B cell (primary cell): ENCODE measurements around the gene FTSJ3. TPM values are rescaled to one million over a fixed set of nuclear protein-coding genes. Genes with fewer than 3 reads are reported as not detected.

Experiments
- ATAC-seq: fragments of 200-7000 bp; cut with Tn5 transposase; one replicate; pipeline ENCODE4 v1.10.0; 2021; ENCODE audit warnings: low read depth, mild to moderate bottlenecking, moderate number of reproducible peaks, moderate library complexity
- CTCF ChIA-PET: fragments of 350-600 bp; sonication (Branson Sonifier 250); formaldehyde crosslinking; loops from one replicate; lab custom pipeline; 2021; ENCODE audit warnings: antibody characterized with exemption, inconsistent platforms; lab: Charles Lee
- POLR2A ChIA-PET: fragments of 350-600 bp; sonication (Branson Sonifier 250); formaldehyde crosslinking; loops from one replicate; lab custom pipeline; 2021; ENCODE audit warnings: antibody characterized with exemption; lab: Charles Lee
- DNase-seq: peaks from one replicate; pipeline ENCODE4 v3.0.0; 2013
- H2AFZ ChIP-seq: 2 replicates; pipeline ENCODE4 v1.6.1; 2012; ENCODE audit warnings: mild to moderate bottlenecking, low read depth, low read length; ENCODE audit not compliant: insufficient read depth, poor library complexity, severe bottlenecking
- H3K27ac ChIP-seq, 2 donors: 1 replicate in 1 of 2; 2 replicates in 1 of 2; pipeline ENCODE4 v1.5.1; 2012 to 2013; ENCODE audit warnings: low read length in 2 of 2, mild to moderate bottlenecking in 2 of 2, moderate library complexity in 1 of 2
- H3K27me3 ChIP-seq, 4 experiments: fragments of 200-600 bp in 1 of 4; sonication (generic) in 1 of 4; replicated peaks in 1 of 4; 1 replicate in 2 of 4; 2 replicates in 2 of 4; pipeline versions ENCODE4 v1.6.1 to v1.7.0; 2013 to 2016; ENCODE audit warnings: low read length in 3 of 4, mild to moderate bottlenecking in 2 of 4, mixed read lengths in 1 of 4, moderate library complexity in 1 of 4; ENCODE audit not compliant: insufficient read depth in 4 of 4, control insufficient read depth in 3 of 4; ENCODE audit errors: control extremely low read depth in 1 of 4
- H3K36me3 ChIP-seq, 2 experiments: replicated peaks in 1 of 2; 1 replicate in 1 of 2; 2 replicates in 1 of 2; pipeline versions ENCODE4 v1.6.1 to v1.7.1; 2013; ENCODE audit warnings: low read length in 1 of 2; ENCODE audit not compliant: insufficient read depth in 2 of 2, control insufficient read depth in 1 of 2; ENCODE audit errors: control extremely low read depth in 1 of 2, extremely low read depth in 1 of 2
- H3K4me1 ChIP-seq, 2 donors: fragments of 200-600 bp in 1 of 2; sonication (generic) in 1 of 2; 1 replicate in 1 of 2; 2 replicates in 1 of 2; pipeline versions ENCODE4 v1.5.1 to v1.6.1; 2013 to 2017; ENCODE audit warnings: low read length in 2 of 2; ENCODE audit not compliant: control insufficient read depth in 2 of 2, insufficient read depth in 2 of 2
- H3K4me2 ChIP-seq: replicated peaks from 2 replicates; pipeline ENCODE3; 2012; ENCODE audit warnings: mild to moderate bottlenecking, low read depth, low read length; ENCODE audit not compliant: poor library complexity, severe bottlenecking
- H3K4me3 ChIP-seq, 5 experiments: fragments of 200-600 bp in 1 of 5; sonication (generic) in 1 of 5; 1 replicate in 3 of 5; 2 replicates in 2 of 5; pipeline versions ENCODE4 v1.5.1 to v1.7.0; 2011 to 2016; ENCODE audit warnings: low read length in 4 of 5, mild to moderate bottlenecking in 4 of 5, low read depth in 2 of 5, control low read depth in 1 of 5, moderate library complexity in 1 of 5; ENCODE audit not compliant: insufficient read depth in 1 of 5; ENCODE audit errors: control extremely low read depth in 1 of 5, extremely low read depth in 1 of 5
- H3K79me2 ChIP-seq: fragments of 200-600 bp; sonication (generic); one replicate; pipeline ENCODE4 v1.6.0; 2016; ENCODE audit warnings: low read length; ENCODE audit not compliant: control insufficient read depth, insufficient read depth
- H3K9ac ChIP-seq: fragments of 200-600 bp; sonication (generic); 2 replicates; pipeline ENCODE4 v1.6.1; 2017; ENCODE audit warnings: mild to moderate bottlenecking, low read length, moderate library complexity
- H3K9me3 ChIP-seq, 3 donors: one replicate each; pipeline versions ENCODE4 v1.6.1 to v1.7.1; 2013; ENCODE audit warnings: low read length in 2 of 3; ENCODE audit not compliant: control insufficient read depth in 2 of 3, insufficient read depth in 1 of 3; ENCODE audit errors: control extremely low read depth in 1 of 3
- H4K20me1 ChIP-seq: 2 replicates; pipeline ENCODE4 v1.6.0; 2012; ENCODE audit warnings: mild to moderate bottlenecking, low read length; ENCODE audit not compliant: insufficient read depth, control insufficient read depth, poor library complexity, severe bottlenecking
- H3K27ac Mint-ChIP-seq: one replicate; pipeline ENCODE4 v1.8.0; 2021; ENCODE audit warnings: mixed read lengths
- H3K27me3 Mint-ChIP-seq: one replicate; pipeline ENCODE4 v1.8.0; 2021; ENCODE audit warnings: mixed read lengths
- H3K4me1 Mint-ChIP-seq: one replicate; pipeline ENCODE4 v1.8.0; 2021; ENCODE audit warnings: mixed read lengths
- H3K4me3 Mint-ChIP-seq: one replicate; pipeline ENCODE4 v1.8.0; 2021; ENCODE audit warnings: mixed read lengths
- H3K9me3 Mint-ChIP-seq: one replicate; pipeline ENCODE4 v1.8.0; 2022; ENCODE audit warnings: mixed read lengths; ENCODE audit not compliant: insufficient read depth
- CTCF ChIP-seq: fragments of 200-600 bp; IDR thresholded peaks from one replicate; pipeline ENCODE4 v1.8.0; 2022; ENCODE audit warnings: antibody characterized with exemption, mild to moderate bottlenecking
- EZH2 ChIP-seq: IDR thresholded peaks from 2 replicates; pipeline ENCODE4 v1.6.1; 2012; ENCODE audit warnings: borderline replicate concordance, low read depth, mild to moderate bottlenecking, moderate library complexity, low read length; ENCODE audit not compliant: insufficient read depth, poor library complexity, severe bottlenecking
- WGBS: methylation state at CpG from one replicate; pipeline ENCODE4 v1.1.5; 2013; ENCODE audit warnings: missing lambda C conversion rate; ENCODE audit not compliant: insufficient coverage; 5-methylcytosine and 5-hydroxymethylcytosine counted together
- intact Hi-C: fragments of 100-400 bp; cut with micrococcal nuclease; formaldehyde crosslinking; loops from one replicate; pipeline ENCODE4 v1.10.0; 2022
- polyA plus RNA-seq: library from polyadenylated mRNA; depleted of rRNA; stranded (reverse); fragments of >200 nt; gene quantifications from 2 replicates; pipeline ENCODE4 v1.2.3, GENCODE V29; 2012
- total RNA-seq, 2 donors: library from RNA; stranded (reverse); fragments of 120-200 nt in 1 of 2; gene quantifications; 1 replicate in 1 of 2; 2 replicates in 1 of 2; pipeline versions ENCODE4 v1.2.3 to v1.2.4, GENCODE V29; 2013 to 2022

The FTSJ3 gene
- total and polyA plus RNA-seq, 2 donors (not counting 1 experiment from before 2014, with no cell fraction given): 26.5 to 75.9 TPM

- ATAC-seq (no peak), DNase-seq (no peak)
- Histone ChIP-seq H3K27ac (no peak overlapping the region), H3K27me3 (no peaks in the 10 kb centered on the region), H4K20me1 (no peaks in the 10 kb centered on the region), H3K4me2 (no peak overlapping the region), H3K4me3 (no peak overlapping the region), H3K9me3 (no peaks in the 10 kb centered on the region), H3K36me3 (peaks cover 7 to 96% of the 10 kb centered on the region in 2 experiments), H2AFZ (no peak overlapping the region), H3K79me2 (peaks cover 4% of the 10 kb centered on the region), H3K4me1 (peaks cover 4 to 10% of the 10 kb centered on the region in 2 donors), H3K9ac (no peak overlapping the region)
- Mint-ChIP-seq H3K27ac (no peak overlapping the region), H3K9me3 (no peaks in the 10 kb centered on the region), H3K4me1 (peaks cover 12% of the 10 kb centered on the region), H3K27me3 (no peaks in the 10 kb centered on the region), H3K4me3 (no peak overlapping the region)
- WGBS: 100% methylated on average over 1 of the region's 4 CpGs
- no peak for TF ChIP-seq CTCF
- no peak for TF ChIP-seq EZH2
- POLR2A ChIA-PET: interaction anchor here (0.6 kb wide), 1 partner anchor 608 kb away, joined by 4 read pairs; no protein-coding TSS in a partner anchor
- intact Hi-C loops: no loop called here
- CTCF ChIA-PET: interaction anchor here (1.8 kb wide), 1 partner anchor 16 kb away, joined by 3 read pairs; no protein-coding TSS in a partner anchor
Measured at GRCh38 chr17:63816669-63817068, 10.8 kb downstream of the FTSJ3 start.

- Histone ChIP-seq H3K36me3 (peaks cover 10 to 96% of the 10 kb centered on the region in 2 experiments), H2AFZ (no peak overlapping the region), H3K4me1 (peaks cover 4 to 6% of the 10 kb centered on the region in 2 donors), H3K4me2 (no peak overlapping the region), H3K9me3 (no peaks in the 10 kb centered on the region), H3K27me3 (no peaks in the 10 kb centered on the region), H3K4me3 (no peak overlapping the region), H3K27ac (no peak overlapping the region), H4K20me1 (no peaks in the 10 kb centered on the region), H3K79me2 (peaks cover 7% of the 10 kb centered on the region), H3K9ac (no peak overlapping the region)
- intact Hi-C loops: no loop called here
- WGBS: 86% methylated on average over 1 of the region's 2 CpGs
- DNase-seq: no peak
- CTCF ChIA-PET: interaction anchor here (1.8 kb wide), 1 partner anchor 16 kb away, joined by 3 read pairs; no protein-coding TSS in a partner anchor
- Mint-ChIP-seq H3K4me1 (peaks cover 11% of the 10 kb centered on the region), H3K27me3 (no peaks in the 10 kb centered on the region), H3K4me3 (no peak overlapping the region), H3K9me3 (no peaks in the 10 kb centered on the region), H3K27ac (no peak overlapping the region)
- ATAC-seq: no peak
- TF ChIP-seq EZH2 (no peak), CTCF (no peak)
- POLR2A ChIA-PET: interaction anchor here (0.6 kb wide), 1 partner anchor 608 kb away, joined by 4 read pairs; no protein-coding TSS in a partner anchor
Measured at GRCh38 chr17:63816123-63816522, 11.3 kb downstream of the FTSJ3 start.
